Smooth muscle cell (in vitro differentiated cells): ENCODE measurements around the gene NEDD1. TPM values are rescaled to one million over a fixed set of nuclear protein-coding genes. Genes with fewer than 3 reads are reported as not detected.

Experiments used
- DNase-seq: peaks from one replicate; lab custom pipeline; 2025; ENCODE audit not compliant: unreplicated experiment; lab: John Stamatoyannopoulos, UW
- H2AFZ ChIP-seq: fragments of 200-600 bp; sonication (generic); 2 replicates; pipeline ENCODE4 v1.6.0; 2016; ENCODE audit warnings: antibody characterized with exemption, low read depth, mild to moderate bottlenecking
- H3F3A ChIP-seq: fragments of 200-600 bp; sonication (generic); 2 replicates; pipeline ENCODE4 v1.6.0; 2017; ENCODE audit warnings: antibody characterized with exemption, low read depth
- H3K27ac ChIP-seq: fragments of 200-600 bp; sonication (generic); 2 replicates; pipeline ENCODE4 v1.5.1; 2016; ENCODE audit warnings: low read depth, mild to moderate bottlenecking
- H3K27me3 ChIP-seq: fragments of 200-600 bp; sonication (generic); 2 replicates; pipeline ENCODE4 v1.6.1; 2016; ENCODE audit warnings: low read depth, mild to moderate bottlenecking
- H3K36me3 ChIP-seq: fragments of 200-600 bp; sonication (generic); 2 replicates; pipeline ENCODE4 v1.5.1; 2016; ENCODE audit warnings: low read depth
- H3K4me1 ChIP-seq: fragments of 200-600 bp; sonication (generic); 2 replicates; pipeline ENCODE4 v1.5.1; 2016; ENCODE audit warnings: low read depth
- H3K4me2 ChIP-seq: fragments of 200-600 bp; sonication (generic); 2 replicates; pipeline ENCODE4 v1.6.0; 2016; ENCODE audit warnings: mild to moderate bottlenecking
- H3K4me3 ChIP-seq: fragments of 200-600 bp; sonication (generic); 2 replicates; pipeline ENCODE4 v1.5.1; 2016; ENCODE audit warnings: mild to moderate bottlenecking
- H3K79me2 ChIP-seq: fragments of 200-600 bp; sonication (generic); 2 replicates; pipeline ENCODE4 v1.6.0; 2016; ENCODE audit warnings: low read depth, mild to moderate bottlenecking
- H3K9ac ChIP-seq: fragments of 200-600 bp; sonication (generic); 2 replicates; pipeline ENCODE4 v1.6.0; 2016; ENCODE audit warnings: low read depth
- H3K9me3 ChIP-seq: fragments of 200-600 bp; sonication (generic); replicated peaks from 2 replicates; pipeline ENCODE4 v1.5.1; 2016; ENCODE audit warnings: low read depth
- H4K20me1 ChIP-seq: fragments of 200-600 bp; sonication (generic); 2 replicates; pipeline ENCODE4 v1.6.0; 2016; ENCODE audit warnings: low read depth
- CTCF ChIP-seq: fragments of 200-600 bp; sonication (generic); IDR thresholded peaks from 2 replicates; pipeline ENCODE4 v1.5.1; 2017; ENCODE audit warnings: borderline replicate concordance, mild to moderate bottlenecking, antibody characterized with exemption; ENCODE audit not compliant: insufficient read depth, poor library complexity, severe bottlenecking
- WGBS: methylation state at CpG from one replicate; pipeline ENCODE4 v1.1.7; 2016; ENCODE audit warnings: low lambda C conversion rate; 5-methylcytosine and 5-hydroxymethylcytosine counted together
- polyA plus RNA-seq: library from polyadenylated mRNA; unstranded; fragments of >200 nt; fragmentation: Nextera tagmentation; extraction: Ambion mirVana; gene quantifications from 2 replicates; pipeline ENCODE4 v1.2.1, GENCODE V29; 2016
- total RNA-seq: library from RNA; depleted of rRNA; stranded (reverse); fragments of >200 nt; gene quantifications from 2 replicates; pipeline ENCODE4 v1.2.3, GENCODE V29; 2014

Gene NEDD1
- total and polyA plus RNA-seq, 2 experiments from 2014 or later, result 20.6 to 54.0 TPM

DNA sequence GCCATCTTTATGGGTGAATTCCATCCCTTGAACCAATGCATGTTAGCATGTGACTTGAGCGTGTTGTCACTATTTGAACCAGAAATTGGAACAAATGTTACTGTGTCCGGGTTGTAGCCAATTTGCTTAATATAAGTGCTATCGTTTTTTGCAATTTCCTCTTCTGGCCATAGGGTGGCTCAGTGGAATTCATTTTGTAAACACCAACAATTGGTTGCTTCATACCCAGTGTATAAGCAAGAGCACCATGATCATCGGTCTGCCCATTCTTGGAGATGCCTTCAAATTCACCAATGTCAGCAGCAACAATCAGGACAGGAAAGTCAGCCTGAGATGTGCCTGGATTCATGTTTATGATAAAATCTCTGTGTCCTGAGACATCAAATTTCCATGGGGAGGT lies 5.0 kb upstream of the NEDD1 start:
- H3K27me3 ChIP-seq, result no peaks in the 10 kb centered on the region
- WGBS, result 94% methylated on average over 4 of the region's 4 CpGs
- TF ChIP-seq CTCF, result no peak

GRCh38 chr12:96906498-96906848 lies 584 bp upstream of the NEDD1 start:
- no peaks in the 10 kb centered on the region for H4K20me1 ChIP-seq
- H3K27ac ChIP-seq, result peak overlapping the region; percentile 76
- DNase-seq, result no peak
- peak overlapping the region; percentile 98 for H3K4me2 ChIP-seq
- H3F3A ChIP-seq, result no peaks in the 10 kb centered on the region
- H3K4me1 ChIP-seq, result peaks cover 9% of the 10 kb centered on the region
- WGBS, result 80% methylated on average over 9 of the region's 9 CpGs
- peak overlapping the region; percentile 91 for H3K4me3 ChIP-seq
- H2AFZ ChIP-seq, result peak overlapping the region; percentile 100
- no peaks in the 10 kb centered on the region for H3K27me3 ChIP-seq
- H3K36me3 ChIP-seq, result no peaks in the 10 kb centered on the region
- TF ChIP-seq CTCF, result no peak
- H3K9me3 ChIP-seq, result no peaks in the 10 kb centered on the region
- peak overlapping the region; percentile 89 for H3K9ac ChIP-seq
- peaks cover 37% of the 10 kb centered on the region for H3K79me2 ChIP-seq

More for the DNA sequence above, 5.0 kb upstream of the NEDD1 start:
- H3K4me2 ChIP-seq, result no peak overlapping the region
- no peak overlapping the region for H2AFZ ChIP-seq
- H4K20me1 ChIP-seq, result no peaks in the 10 kb centered on the region
- no peak overlapping the region for H3K9ac ChIP-seq
- DNase-seq, result no peak
- no peaks in the 10 kb centered on the region for H3K79me2 ChIP-seq
- no peak overlapping the region for H3K4me3 ChIP-seq
- H3K27ac ChIP-seq, result no peak overlapping the region
- no peaks in the 10 kb centered on the region for H3K9me3 ChIP-seq
- H3F3A ChIP-seq, result no peaks in the 10 kb centered on the region
- H3K4me1 ChIP-seq, result no peaks in the 10 kb centered on the region
- no peaks in the 10 kb centered on the region for H3K36me3 ChIP-seq

DNA sequence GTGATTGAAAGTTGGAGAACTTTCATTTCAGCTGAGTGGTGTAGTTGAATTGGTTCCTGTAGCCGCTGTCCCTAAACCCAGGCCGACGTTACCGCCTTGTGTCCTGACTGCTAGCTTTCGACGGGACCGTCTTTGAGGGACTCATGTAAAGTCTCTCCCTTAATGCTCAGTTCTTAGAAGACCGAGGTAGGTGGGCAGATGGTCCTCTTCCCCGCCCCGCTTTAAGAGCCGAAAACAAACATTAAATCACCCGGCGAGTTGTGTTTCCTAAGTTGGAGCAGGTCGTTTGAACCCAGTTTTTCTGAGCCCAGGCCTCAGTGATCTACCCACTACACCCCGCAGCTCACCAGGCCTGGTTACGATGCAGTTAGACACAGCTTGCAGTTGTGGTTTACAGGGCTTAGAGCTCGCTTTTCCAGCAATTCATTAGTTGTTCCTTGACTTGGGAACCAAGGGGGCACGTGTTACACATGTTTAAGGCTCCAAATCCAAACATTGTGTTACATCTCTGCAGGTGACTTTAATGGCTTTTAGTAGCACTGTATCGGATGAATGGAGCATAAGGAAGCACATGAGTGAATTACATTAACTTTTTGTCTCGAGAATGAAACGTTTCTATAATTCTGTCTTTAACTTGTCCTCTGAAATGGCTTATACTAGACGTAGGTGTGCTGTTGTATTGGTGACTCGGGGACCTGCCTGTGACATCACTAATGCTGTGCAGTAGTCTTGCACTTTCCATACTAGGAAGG lies 790 bp downstream of the NEDD1 start:
- TF ChIP-seq CTCF, result no peak
- H3K27ac ChIP-seq, result peak overlapping the region; percentile 76
- H3K4me2 ChIP-seq, result peak overlapping the region; percentile 98
- no peaks in the 10 kb centered on the region for H3K27me3 ChIP-seq
- 12% methylated on average over 20 of the region's 23 CpGs for WGBS
- H3K36me3 ChIP-seq, result no peaks in the 10 kb centered on the region
- H3F3A ChIP-seq, result no peaks in the 10 kb centered on the region
- DNase-seq, result no peak
- H3K9me3 ChIP-seq, result no peaks in the 10 kb centered on the region
- peak overlapping the region; percentile 100 for H2AFZ ChIP-seq
- peaks cover under 1% of the 10 kb centered on the region for H4K20me1 ChIP-seq
- H3K9ac ChIP-seq, result peak overlapping the region; percentile 89
- H3K4me3 ChIP-seq, result peak overlapping the region; percentile 91
- H3K4me1 ChIP-seq, result peaks cover 9% of the 10 kb centered on the region
- peaks cover 48% of the 10 kb centered on the region for H3K79me2 ChIP-seq

GRCh38 chr12:96908423-96908675 lies 1.3 kb downstream of the NEDD1 start:
- H3K79me2 ChIP-seq, result peaks cover 48% of the 10 kb centered on the region
- no peak overlapping the region for H3K27ac ChIP-seq
- TF ChIP-seq CTCF, result no peak
- no peaks in the 10 kb centered on the region for H3F3A ChIP-seq
- H3K4me2 ChIP-seq, result peak overlapping the region; percentile 98
- H3K36me3 ChIP-seq, result no peaks in the 10 kb centered on the region
- peak overlapping the region; percentile 89 for H3K9ac ChIP-seq
- H3K9me3 ChIP-seq, result no peaks in the 10 kb centered on the region
- no peaks in the 10 kb centered on the region for H3K27me3 ChIP-seq
- peak overlapping the region; percentile 100 for H2AFZ ChIP-seq
- peak overlapping the region; percentile 91 for H3K4me3 ChIP-seq
- WGBS, result 85% methylated on average over 3 of the region's 3 CpGs
- peaks cover 4% of the 10 kb centered on the region for H4K20me1 ChIP-seq
- H3K4me1 ChIP-seq, result peaks cover 9% of the 10 kb centered on the region
- no peak for DNase-seq
